Jurkat, Clone E6-1 (cell line): ENCODE results near the gene LCT.
"Not testable (repeated sequence)": the region's sequence is repeated elsewhere in the genome, so short reads cannot be mapped to it uniquely, and the experiment has no call there.

Experiments
- DNase-seq: peaks from one replicate; pipeline ENCODE4 v3.0.0-alpha.2; 2011; ENCODE audit warnings: low read depth, low spot score
- H3K4me3 ChIP-seq: 2 replicates; pipeline ENCODE4 v1.5.1; 2011; ENCODE audit warnings: mild to moderate bottlenecking, low read length, control low read depth, moderate library complexity

The LCT gene

DNA sequence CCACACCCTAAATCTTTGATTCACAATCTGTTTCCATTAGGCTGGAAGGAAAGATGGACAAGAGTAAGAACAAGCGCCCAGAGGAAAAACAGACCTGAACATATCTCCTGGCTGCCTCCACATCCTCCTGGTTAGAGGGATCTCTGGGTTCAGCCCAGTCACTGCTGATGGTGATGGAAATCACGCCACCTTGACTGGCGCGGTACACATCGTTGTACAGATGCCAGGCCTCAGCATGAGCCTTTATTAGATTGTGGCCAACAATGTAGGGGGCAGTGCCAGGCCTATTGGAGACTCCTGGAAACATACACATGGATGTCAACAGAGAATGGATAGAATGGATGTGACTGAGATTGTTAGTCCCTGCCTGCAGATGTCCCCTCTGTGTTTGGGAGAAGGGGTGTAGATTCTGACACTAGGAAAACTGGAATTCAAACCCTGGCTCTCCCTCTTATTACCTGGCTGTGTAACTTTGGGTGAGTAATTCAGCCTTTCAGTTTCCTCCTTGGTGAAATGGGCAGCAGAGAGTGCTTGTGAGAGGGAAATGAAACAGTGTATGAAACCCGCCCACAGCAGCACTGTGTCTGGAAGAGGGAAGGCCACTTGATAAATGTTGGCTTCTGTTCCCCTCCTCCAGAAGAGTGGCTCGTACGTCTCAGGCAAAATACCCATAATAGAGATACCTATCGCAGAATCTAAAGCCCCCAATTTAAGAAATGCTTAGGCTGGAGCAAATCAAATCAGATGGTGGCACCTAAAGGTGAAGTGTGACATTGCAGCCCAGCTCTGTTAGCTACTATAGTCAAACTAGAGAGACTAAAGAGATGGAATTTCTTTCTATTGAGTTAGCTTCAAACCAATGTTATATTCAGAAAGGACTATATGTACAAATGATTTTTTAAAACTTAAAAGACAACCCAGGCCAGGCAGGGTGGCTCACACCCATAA lies 36.2 kb downstream of the LCT start:
- no peak for DNase-seq
- no peak overlapping the region for H3K4me3 ChIP-seq

GRCh38 chr2:135799738-135800137 lies 37.2 kb downstream of the LCT start:
- DNase-seq: no peak
- no peak overlapping the region for H3K4me3 ChIP-seq

- no peak overlapping the region for H3K4me3 ChIP-seq
- DNase-seq: no peak
These were observed 38.2 kb downstream of the LCT start for GRCh38 chr2:135798762-135799161.

GRCh38 chr2:135798275-135798705 lies 38.7 kb downstream of the LCT start:
- DNase-seq: no peak
- no peak overlapping the region for H3K4me3 ChIP-seq

DNA sequence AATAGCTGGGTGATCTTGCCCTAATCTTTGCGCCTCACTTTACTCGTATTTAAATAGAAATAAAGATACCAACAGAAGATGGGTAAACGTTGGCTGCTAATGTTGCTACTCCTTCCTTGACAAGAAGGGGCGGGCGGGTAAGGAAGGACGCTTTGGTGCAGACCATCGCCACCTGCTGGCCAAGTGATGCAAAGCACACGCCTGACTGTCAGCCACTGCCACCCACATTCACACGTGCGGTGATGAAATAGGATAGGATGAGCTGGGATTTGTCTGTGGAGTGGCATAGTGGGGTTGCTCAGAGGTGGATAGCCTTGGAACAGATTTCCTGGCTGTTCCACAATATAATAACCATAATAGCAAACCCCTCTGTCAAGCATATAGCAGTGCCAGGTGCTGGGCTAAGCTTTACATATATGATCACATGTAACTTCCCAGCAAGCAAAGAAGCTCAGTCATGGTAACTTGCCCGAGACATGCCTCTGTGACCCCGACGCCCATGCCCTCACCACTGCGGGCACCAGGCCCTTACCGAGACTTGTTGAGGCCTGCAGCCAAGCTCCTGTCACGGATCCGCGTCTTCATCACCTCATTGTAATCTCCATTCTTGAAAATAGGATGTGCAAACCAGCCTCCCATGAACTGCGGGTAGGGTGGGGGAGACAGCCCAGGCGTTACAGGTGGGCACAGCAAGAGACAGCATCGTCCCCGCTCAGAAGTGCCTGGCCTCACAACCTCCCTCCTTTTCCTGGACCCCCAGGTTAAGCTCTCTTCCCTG lies 39.3 kb downstream of the LCT start:
- H3K4me3 ChIP-seq: no peak overlapping the region
- peak; percentile 81 for DNase-seq

- H3K4me3 ChIP-seq: no peak overlapping the region
- no peak for DNase-seq
These were observed 40.4 kb downstream of the LCT start for GRCh38 chr2:135796606-135797005.

GRCh38 chr2:135795641-135796040 lies 41.3 kb downstream of the LCT start:
- H3K4me3 ChIP-seq, DNase-seq: not testable (repeated sequence)

DNA sequence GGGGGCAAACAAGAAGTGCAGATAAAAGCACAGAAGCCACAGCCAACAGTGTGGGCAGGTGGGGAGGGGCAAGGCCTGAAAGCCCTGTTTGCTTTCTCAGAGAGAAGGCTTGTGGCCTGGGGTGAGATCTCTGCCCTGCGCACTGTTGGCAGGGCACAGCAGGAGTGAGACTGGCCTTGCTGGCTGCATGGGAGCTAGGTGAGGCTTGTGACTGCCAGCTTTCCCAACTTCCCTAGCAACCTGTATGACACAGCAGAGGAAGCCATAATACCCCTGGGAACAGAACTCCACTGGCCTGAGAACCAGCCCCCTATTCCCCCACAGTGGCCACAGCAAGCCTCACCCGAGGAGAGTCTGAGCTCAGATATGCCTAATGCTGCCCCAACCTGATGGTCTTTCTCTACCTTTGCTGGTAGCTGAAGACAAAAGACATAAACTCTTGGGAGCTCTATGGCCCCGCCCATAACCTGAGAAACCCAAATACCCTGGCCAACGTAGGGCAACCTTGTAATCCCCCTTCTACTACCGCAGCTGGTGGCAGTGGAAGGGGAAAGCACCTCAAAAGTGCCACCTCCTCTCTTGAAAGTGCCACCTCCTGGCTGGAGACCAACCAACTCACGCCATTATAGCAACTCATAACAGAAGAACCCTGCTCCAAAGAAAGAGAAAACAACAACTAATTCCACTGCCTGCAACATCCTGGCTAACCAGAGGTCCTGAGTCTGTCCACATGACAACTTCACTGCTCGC lies 44.4 kb downstream of the LCT start:
- no peak overlapping the region for H3K4me3 ChIP-seq
- DNase-seq: peak; percentile 56

- no peak overlapping the region for H3K4me3 ChIP-seq
- DNase-seq: no peak
These were observed 45.4 kb downstream of the LCT start for GRCh38 chr2:135791418-135792190.

- DNase-seq: no peak
- no peak overlapping the region for H3K4me3 ChIP-seq
These were observed 46.6 kb downstream of the LCT start for GRCh38 chr2:135790423-135790822.

DNA sequence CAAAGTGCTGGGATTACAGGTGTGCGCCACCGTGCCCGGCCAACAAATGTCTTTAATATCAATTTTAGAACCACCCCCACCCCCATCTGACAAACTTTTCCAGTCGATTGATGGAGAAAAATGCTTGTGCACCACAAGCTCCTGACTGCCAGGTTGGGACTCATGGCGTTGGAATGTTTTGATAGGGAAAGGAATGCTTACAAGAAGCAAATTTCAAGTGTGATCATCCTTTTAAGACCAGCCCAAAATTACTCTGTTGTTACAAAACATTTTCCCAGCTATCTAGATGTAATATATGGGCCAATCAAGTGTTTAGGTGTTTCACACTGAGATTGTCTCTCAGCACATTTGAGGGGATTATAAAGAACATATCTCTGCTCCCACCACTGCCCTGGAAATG lies 50.2 kb downstream of the LCT start:
- H3K4me3 ChIP-seq: no peak overlapping the region
- DNase-seq: no peak

DNA sequence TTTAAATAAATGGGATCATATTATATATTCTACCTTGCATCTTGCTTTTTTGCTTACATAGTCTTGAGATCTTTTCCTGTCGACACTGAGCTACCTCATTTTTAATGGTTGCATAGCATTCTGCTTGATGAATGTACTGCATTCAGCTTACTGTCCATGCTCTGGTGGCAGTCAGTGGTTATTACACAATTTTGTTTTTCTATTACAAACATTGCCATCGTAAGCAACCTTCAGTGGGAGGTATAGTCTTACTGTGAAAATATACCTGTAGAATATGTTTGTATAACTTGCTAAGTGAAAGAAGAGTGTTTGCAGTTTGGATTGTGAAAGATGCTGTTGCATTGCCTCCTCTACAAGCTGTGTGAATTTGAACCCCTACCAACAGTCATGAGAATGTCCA lies 52.0 kb downstream of the LCT start:
- no peak overlapping the region for H3K4me3 ChIP-seq
- no peak for DNase-seq

DNA sequence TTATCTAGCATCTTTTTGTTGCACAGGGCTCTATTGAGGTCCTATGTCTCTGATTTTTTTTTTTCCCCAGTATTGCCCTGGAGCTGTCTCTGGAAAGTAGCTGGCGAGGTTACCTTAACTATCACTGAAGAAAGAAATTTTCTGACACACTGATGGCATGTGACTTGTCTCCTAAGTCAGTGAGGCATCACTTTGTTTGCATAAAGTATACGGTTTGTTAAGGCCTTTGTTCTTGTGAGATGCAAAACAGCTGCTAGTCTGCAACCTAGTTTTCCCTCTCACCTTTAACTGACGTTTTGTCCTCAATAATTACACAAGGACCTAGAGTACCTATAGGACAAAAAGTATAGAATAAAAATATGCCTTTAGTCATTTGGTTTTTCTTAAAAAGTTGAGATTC lies 53.5 kb downstream of the LCT start:
- no peak for DNase-seq
- no peak overlapping the region for H3K4me3 ChIP-seq

GRCh38 chr2:135782231-135782630 lies 54.8 kb downstream of the LCT start:
- H3K4me3 ChIP-seq: no peak overlapping the region
- no peak for DNase-seq

DNA sequence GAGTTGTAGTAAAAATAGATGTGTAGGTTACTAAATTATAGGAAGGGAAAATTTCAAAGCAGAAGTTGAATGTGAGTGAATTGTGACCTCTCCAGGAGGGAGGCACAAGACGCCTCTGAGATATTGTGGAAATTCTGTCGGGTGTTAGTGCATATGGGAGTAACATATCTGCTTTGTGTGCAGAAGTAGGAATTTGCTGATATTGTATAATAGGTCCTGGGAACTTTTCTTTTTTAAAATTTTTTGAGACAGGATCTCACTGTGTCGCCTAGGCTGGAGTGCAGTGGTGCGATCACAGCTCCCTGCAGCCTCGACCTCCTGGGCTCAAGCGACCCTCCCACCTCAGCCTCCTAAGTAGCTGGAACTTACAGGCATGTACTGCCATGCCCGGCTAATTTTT lies 60.6 kb downstream of the LCT start:
- no peak for DNase-seq
- H3K4me3 ChIP-seq: no peak overlapping the region

DNA sequence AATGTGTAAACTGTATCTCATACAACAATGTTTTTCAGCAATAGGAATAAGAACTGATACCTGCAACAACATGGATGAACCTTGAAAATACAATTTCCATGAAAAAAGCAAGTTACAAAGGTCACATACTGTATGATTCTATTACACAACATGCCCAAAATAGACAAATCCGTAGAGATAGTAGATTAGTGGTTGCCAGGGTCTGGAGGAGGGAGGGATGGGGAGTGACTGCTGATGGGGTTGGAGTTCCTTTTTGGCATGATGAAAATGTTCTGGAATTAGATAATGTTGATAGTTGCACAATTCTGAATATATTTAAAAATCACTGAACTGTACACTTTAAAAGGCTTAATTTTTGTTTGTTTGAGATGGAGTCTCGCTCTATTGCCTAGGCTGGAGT lies 61.6 kb downstream of the LCT start:
- no peak overlapping the region for H3K4me3 ChIP-seq
- DNase-seq: no peak

GRCh38 chr2:135773917-135774316 lies 63.1 kb downstream of the LCT start:
- H3K4me3 ChIP-seq: no peak overlapping the region
- DNase-seq: no peak

GRCh38 chr2:135773319-135773718 lies 63.7 kb downstream of the LCT start:
- DNase-seq: no peak
- no peak overlapping the region for H3K4me3 ChIP-seq

DNA sequence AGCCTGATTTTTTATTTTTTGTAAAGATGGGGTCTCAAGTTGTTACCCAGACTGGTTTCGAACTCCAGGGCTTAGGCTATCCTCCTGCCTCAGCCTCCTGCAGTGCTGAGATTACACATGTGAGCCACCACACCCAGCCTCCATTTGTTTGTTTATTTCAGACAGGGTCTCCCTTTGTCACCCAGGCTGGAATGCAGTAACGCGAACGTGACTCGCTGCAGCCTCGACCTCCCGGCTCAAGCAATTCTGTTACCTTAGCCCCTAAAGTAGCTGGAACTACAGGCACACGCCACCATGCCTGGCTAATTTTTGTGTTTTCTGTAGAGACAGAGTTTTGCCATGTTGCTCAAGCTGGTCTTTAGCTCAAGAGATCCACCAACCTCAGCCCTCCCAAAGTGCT lies 68.1 kb downstream of the LCT start:
- DNase-seq: no peak

More for the DNA sequence above, 68.1 kb downstream of the LCT start:
- no peak overlapping the region for H3K4me3 ChIP-seq
